GM12878 (cell line): ENCODE measurements around the gene NDUFS6.

Experiments
- ATF7 ChIP-seq: fragments of 450-650 bp; IDR thresholded peaks from 2 replicates; pipeline ENCODE4 v1.6.1; 2016; ENCODE audit warnings: low read depth, mild to moderate bottlenecking
- BCLAF1 ChIP-seq: fragments of 450-650 bp; IDR thresholded peaks from 2 replicates; pipeline ENCODE4 v1.6.1; 2017; ENCODE audit warnings: antibody characterized with exemption, mild to moderate bottlenecking, moderate library complexity
- CEBPB ChIP-seq, 2 experiments: fragments of 150-350 bp in 1 of 2; IDR thresholded peaks; 2 replicates each; pipeline ENCODE4 v1.6.1; 2012 to 2014; ENCODE audit warnings: low read depth in 2 of 2, low read length in 2 of 2, borderline replicate concordance in 1 of 2, inconsistent platforms in 1 of 2
- CTCF ChIP-seq, 3 experiments: IDR thresholded peaks in 2 of 3; conservative IDR thresholded peaks in 1 of 3; 2 replicates each; pipeline ENCODE4 v1.5.1; 2011; ENCODE audit warnings: low read depth in 3 of 3, low read length in 3 of 3, mild to moderate bottlenecking in 3 of 3, control low read depth in 2 of 3, moderate library complexity in 2 of 3, inconsistent platforms in 1 of 3, mixed read lengths in 1 of 3; ENCODE audit not compliant: control insufficient read depth in 2 of 3, insufficient read depth in 1 of 3; ENCODE audit errors: extremely low read depth in 1 of 3
- KDM1A ChIP-seq: fragments of 200-600 bp; sonication (generic); IDR thresholded peaks from 2 replicates; pipeline ENCODE4 v1.6.1; 2016; ENCODE audit warnings: borderline replicate concordance
- NFIC ChIP-seq: IDR thresholded peaks from 2 replicates; pipeline ENCODE4 v1.6.1; 2012; ENCODE audit warnings: low read depth, mild to moderate bottlenecking, inconsistent platforms, low read length, moderate library complexity
- NR2C2 ChIP-seq: IDR thresholded peaks from 2 replicates; pipeline ENCODE4 v1.6.1; 2011; ENCODE audit warnings: borderline replicate concordance, low read depth; ENCODE audit not compliant: control insufficient read depth, insufficient read length
- POLR2A ChIP-seq: IDR thresholded peaks from 2 replicates; pipeline ENCODE4 v1.6.1; 2011; ENCODE audit warnings: low read depth, mild to moderate bottlenecking, low read length
- SMC3 ChIP-seq: IDR thresholded peaks from 2 replicates; pipeline ENCODE4 v1.6.1; 2011; ENCODE audit warnings: low read length, improper control_type of control experiment, borderline replicate concordance
- SUZ12 ChIP-seq: fragments of 200-600 bp; sonication (generic); IDR thresholded peaks from one replicate; pipeline ENCODE4 v1.6.1; 2018; ENCODE audit warnings: antibody characterized with exemption, mild to moderate bottlenecking; ENCODE audit not compliant: unreplicated experiment
- TCF3 ChIP-seq: IDR thresholded peaks from 2 replicates; pipeline ENCODE4 v1.6.1; 2012; ENCODE audit warnings: low read depth, mild to moderate bottlenecking, low read length, borderline replicate concordance; ENCODE audit not compliant: insufficient read depth
- ZBTB4 ChIP-seq: fragments of 450-650 bp; formaldehyde crosslinking; IDR thresholded peaks from 2 replicates; pipeline ENCODE4 v1.4.0; 2022; ENCODE audit warnings: mild to moderate bottlenecking, moderate library complexity
- ZNF207 ChIP-seq: fragments of 450-650 bp; IDR thresholded peaks from 2 replicates; pipeline ENCODE4 v1.6.1; 2014; ENCODE audit warnings: antibody characterized with exemption, mild to moderate bottlenecking, borderline replicate concordance

GRCh38 chr5:1827025-1827885 lies 26.0 kb downstream of the NDUFS6 start:
- TF ChIP-seq CTCF (IDR thresholded peaks at IDR 0.05 in 2 of 3, conservative IDR thresholded peaks at IDR 0.05 in 1 of 3; ENCODE audit: control insufficient read depth in 2 of 3, extremely low read depth in 1 of 3, insufficient read depth in 1 of 3, low read depth in 3 of 3, low read length in 3 of 3), result no peak
- no peak for TF ChIP-seq POLR2A
- no peak for TF ChIP-seq SMC3
- TF ChIP-seq TCF3, result no peak
- TF ChIP-seq KDM1A, result no peak
- TF ChIP-seq NR2C2, result no peak
- no peak for TF ChIP-seq NFIC
- TF ChIP-seq ZBTB4, result no peak
- no peak for TF ChIP-seq SUZ12
- TF ChIP-seq CEBPB (IDR thresholded peaks at IDR 0.05; ENCODE audit: borderline replicate concordance in 1 of 2, low read depth in 2 of 2, low read length in 2 of 2), result no peak
- TF ChIP-seq ZNF207, result no peak
- TF ChIP-seq BCLAF1, result no peak
- TF ChIP-seq ATF7, result no peak
